H1 (cell line): ENCODE data around the gene CBLB. TPM values are rescaled to one million over a fixed set of nuclear protein-coding genes. Genes with fewer than 3 reads are reported as not detected.

Experiments
- CTCF ChIA-PET: fragments of 300-600 bp; sonication (Branson Sonifier 250); formaldehyde crosslinking; loops from one replicate; lab custom pipeline; 2021; ENCODE audit not compliant: partially characterized antibody; lab: Charles Lee
- POLR2A ChIA-PET: fragments of 300-600 bp; sonication (Branson Sonifier 250); formaldehyde crosslinking; loops from one replicate; lab custom pipeline; 2021; ENCODE audit warnings: inconsistent platforms; ENCODE audit not compliant: partially characterized antibody; lab: Charles Lee
- DNase-seq, 2 experiments: peaks; one replicate each; pipeline versions ENCODE4 v3.0.0 to v3.0.0-alpha.2; 2010 to 2022; ENCODE audit warnings: low spot score in 2 of 2, low read depth in 1 of 2, mixed read lengths in 1 of 2
- FAIRE-seq: peaks from 2 replicates; lab custom pipeline; 2011; peaks lifted over from hg19 to GRCh38; lab: Jason Lieb, UNC
- H2AFZ ChIP-seq: 2 replicates; pipeline ENCODE4 v1.8.1; 2012; ENCODE audit warnings: low read length, inconsistent platforms
- H2AK5ac ChIP-seq: 2 replicates; pipeline ENCODE4 v1.6.1; 2013; ENCODE audit warnings: low read depth, low read length
- H2BK120ac ChIP-seq: replicated peaks from 2 replicates; pipeline ENCODE3; 2013; ENCODE audit warnings: low read depth, low read length, inconsistent platforms
- H2BK12ac ChIP-seq: 2 replicates; pipeline ENCODE4 v1.6.1; 2013; ENCODE audit warnings: low read depth, low read length
- H2BK15ac ChIP-seq: 2 replicates; pipeline ENCODE4 v1.6.1; 2013; ENCODE audit warnings: low read length
- H2BK20ac ChIP-seq: 2 replicates; pipeline ENCODE4 v1.6.1; 2013; ENCODE audit warnings: low read length
- H2BK5ac ChIP-seq: 2 replicates; pipeline ENCODE4 v1.6.1; 2013; ENCODE audit warnings: low read depth, low read length
- H3K14ac ChIP-seq: 2 replicates; pipeline ENCODE4 v1.6.1; 2013; ENCODE audit warnings: inconsistent platforms; ENCODE audit not compliant: insufficient read length
- H3K18ac ChIP-seq: 2 replicates; pipeline ENCODE4 v1.6.1; 2013; ENCODE audit warnings: low read length; ENCODE audit errors: extremely low read depth
- H3K23ac ChIP-seq: 2 replicates; pipeline ENCODE4 v1.6.1; 2013; ENCODE audit warnings: inconsistent platforms; ENCODE audit not compliant: insufficient read length
- H3K23me2 ChIP-seq: 2 replicates; pipeline ENCODE4 v1.6.1; 2013; ENCODE audit warnings: low read depth, low read length
- H3K27ac ChIP-seq: 2 replicates; pipeline ENCODE4 v1.6.1; 2011; ENCODE audit warnings: low read depth, low read length, inconsistent platforms
- H3K27me3 ChIP-seq, 4 experiments: replicated peaks in 1 of 4; 1 replicate in 1 of 4; 2 replicates in 3 of 4; pipeline versions ENCODE4 v1.6.1 to v1.8.1; 2011 to 2013; ENCODE audit warnings: low read length in 3 of 4, mild to moderate bottlenecking in 3 of 4, inconsistent platforms in 2 of 4, mixed read lengths in 2 of 4, moderate library complexity in 1 of 4; ENCODE audit not compliant: control insufficient read depth in 3 of 4, insufficient read depth in 3 of 4; ENCODE audit errors: extremely low read depth in 1 of 4
- H3K36me3 ChIP-seq, 4 experiments: 2 replicates each; pipeline versions ENCODE4 v1.6.1 to v1.8.1; 2011 to 2013; ENCODE audit warnings: mild to moderate bottlenecking in 4 of 4, low read length in 3 of 4, moderate library complexity in 2 of 4, control low read depth in 1 of 4, inconsistent platforms in 1 of 4; ENCODE audit not compliant: insufficient read depth in 4 of 4, control insufficient read depth in 2 of 4
- H3K4ac ChIP-seq: replicated peaks from 2 replicates; pipeline ENCODE3; 2013; ENCODE audit warnings: low read length, low read depth, mixed read lengths, inconsistent platforms; ENCODE audit not compliant: insufficient read length
- H3K4me1 ChIP-seq, 4 experiments: replicated peaks in 1 of 4; 1 replicate in 1 of 4; 2 replicates in 3 of 4; pipeline versions ENCODE4 v1.6.1 to v1.8.1; 2011 to 2013; ENCODE audit warnings: low read length in 3 of 4, inconsistent platforms in 2 of 4, mixed read lengths in 1 of 4; ENCODE audit not compliant: insufficient read depth in 4 of 4, control insufficient read depth in 3 of 4
- H3K4me2 ChIP-seq, 2 experiments: 2 replicates each; pipeline versions ENCODE4 v1.6.1 to v1.8.1; 2011 to 2013; ENCODE audit warnings: low read depth in 2 of 2, low read length in 2 of 2, control low read depth in 1 of 2, inconsistent platforms in 1 of 2, mild to moderate bottlenecking in 1 of 2; ENCODE audit not compliant: insufficient read depth in 1 of 2
- H3K4me3 ChIP-seq, 4 experiments: fragments of 200-600, 300-600 bp in 1 of 4; sonication (generic), shearing (Covaris generic), sonication (Bioruptor Twin) in 1 of 4; 2 replicates each; pipeline versions ENCODE4 v1.5.1 to v1.8.1; 2011 to 2016; ENCODE audit warnings: low read length in 4 of 4, low read depth in 3 of 4, control low read depth in 2 of 4, inconsistent platforms in 2 of 4, mild to moderate bottlenecking in 2 of 4, mixed read lengths in 1 of 4, moderate library complexity in 1 of 4; ENCODE audit not compliant: insufficient read depth in 2 of 4; ENCODE audit errors: extremely low read depth in 1 of 4
- H3K56ac ChIP-seq: replicated peaks from 2 replicates; pipeline ENCODE3; 2013; ENCODE audit warnings: low read depth, mild to moderate bottlenecking, mixed read lengths, low read length, inconsistent platforms; ENCODE audit not compliant: insufficient read length
- H3K79me1 ChIP-seq: 2 replicates; pipeline ENCODE4 v1.6.1; 2013; ENCODE audit warnings: low read depth, low read length, control low read depth
- H3K79me2 ChIP-seq, 2 experiments: 2 replicates each; pipeline versions ENCODE4 v1.6.1 to v1.8.1; 2012 to 2013; ENCODE audit warnings: low read length in 2 of 2, mild to moderate bottlenecking in 2 of 2, inconsistent platforms in 1 of 2; ENCODE audit not compliant: insufficient read depth in 2 of 2, control insufficient read depth in 1 of 2
- H3K9ac ChIP-seq, 4 experiments: replicated peaks in 1 of 4; 1 replicate in 1 of 4; 2 replicates in 3 of 4; pipeline versions ENCODE4 v1.6.1 to v1.8.1; 2011 to 2013; ENCODE audit warnings: low read depth in 3 of 4, low read length in 3 of 4, control low read depth in 2 of 4, mild to moderate bottlenecking in 2 of 4, moderate library complexity in 2 of 4, inconsistent platforms in 1 of 4; ENCODE audit errors: extremely low read depth in 1 of 4
- H3K9me3 ChIP-seq, 2 experiments: 2 replicates each; pipeline versions ENCODE4 v1.6.1 to v1.8.1; 2012 to 2013; ENCODE audit warnings: mild to moderate bottlenecking in 2 of 2, moderate library complexity in 2 of 2, control low read depth in 1 of 2, inconsistent platforms in 1 of 2, low read depth in 1 of 2, low read length in 1 of 2, mixed read lengths in 1 of 2; ENCODE audit not compliant: insufficient read depth in 2 of 2
- H4K20me1 ChIP-seq, 2 experiments: replicated peaks in 1 of 2; 2 replicates each; pipeline versions ENCODE3 to v1.8.1; 2011 to 2013; ENCODE audit warnings: inconsistent platforms in 2 of 2, low read length in 2 of 2, mild to moderate bottlenecking in 1 of 2; ENCODE audit not compliant: insufficient read depth in 2 of 2, control insufficient read depth in 1 of 2
- H4K5ac ChIP-seq: 2 replicates; pipeline ENCODE4 v1.6.1; 2013; ENCODE audit warnings: low read length, low read depth, mixed read lengths, inconsistent platforms; ENCODE audit not compliant: insufficient read length
- H4K8ac ChIP-seq: 2 replicates; pipeline ENCODE4 v1.8.0; 2013; ENCODE audit warnings: mild to moderate bottlenecking, moderate library complexity, low read length, inconsistent platforms; ENCODE audit not compliant: insufficient read depth; ENCODE audit errors: extremely low read depth
- H4K91ac ChIP-seq: replicated peaks from 2 replicates; pipeline ENCODE3; 2013; ENCODE audit warnings: low read length, mixed read lengths, inconsistent platforms; ENCODE audit not compliant: insufficient read length
- BRCA1 ChIP-seq: IDR thresholded peaks from 2 replicates; pipeline ENCODE4 v1.6.1; 2012; ENCODE audit warnings: low read depth, low read length, improper control_type of control experiment
- CREB1 ChIP-seq: IDR thresholded peaks from 2 replicates; pipeline ENCODE4 v1.6.1; 2012; ENCODE audit warnings: inconsistent platforms
- CTBP2 ChIP-seq: IDR thresholded peaks from 2 replicates; pipeline ENCODE4 v1.7.0; 2011; ENCODE audit warnings: borderline replicate concordance, mild to moderate bottlenecking, moderate library complexity, mixed read lengths, low read length; ENCODE audit not compliant: insufficient read depth, insufficient read length
- EZH2 ChIP-seq: fragments of 200-600 bp; sonication (generic); IDR thresholded peaks from 2 replicates; pipeline ENCODE4 v1.7.1; 2012; ENCODE audit warnings: low read depth, mild to moderate bottlenecking, moderate library complexity, low read length, inconsistent platforms; ENCODE audit not compliant: severe bottlenecking
- NRF1 ChIP-seq: IDR thresholded peaks from 2 replicates; pipeline ENCODE4 v1.6.1; 2011; ENCODE audit warnings: mild to moderate bottlenecking, low read depth, low read length, improper control_type of control experiment
- POLR2AphosphoS5 ChIP-seq: IDR thresholded peaks from 2 replicates; pipeline ENCODE4 v1.6.1; 2011; ENCODE audit warnings: low read depth, low read length
- RFX5 ChIP-seq: IDR thresholded peaks from 2 replicates; pipeline ENCODE4 v1.6.1; 2011; ENCODE audit warnings: low read depth, low read length, improper control_type of control experiment, borderline replicate concordance
- SAP30 ChIP-seq: fragments of 300-600 bp; sonication (generic); IDR thresholded peaks from 2 replicates; pipeline ENCODE4 v1.7.1; 2012; ENCODE audit warnings: low read length, moderate library complexity, mild to moderate bottlenecking, inconsistent platforms; ENCODE audit not compliant: insufficient read depth, insufficient replicate concordance
- SIN3A ChIP-seq, 2 experiments: IDR thresholded peaks in 1 of 2; conservative IDR thresholded peaks in 1 of 2; 2 replicates each; pipeline ENCODE4 v1.6.1; 2011 to 2012; ENCODE audit warnings: low read length in 2 of 2, improper control_type of control experiment in 1 of 2, low read depth in 1 of 2, mild to moderate bottlenecking in 1 of 2
- SIX5 ChIP-seq: IDR thresholded peaks from 2 replicates; pipeline ENCODE4 v1.6.1; 2011; ENCODE audit warnings: mild to moderate bottlenecking, low read depth, low read length
- SP2 ChIP-seq: IDR thresholded peaks from 2 replicates; pipeline ENCODE4 v1.6.1; 2012; ENCODE audit warnings: mild to moderate bottlenecking, low read length, inconsistent platforms
- ZNF274 ChIP-seq: IDR thresholded peaks from 2 replicates; pipeline ENCODE4 v1.7.0; 2012; ENCODE audit warnings: low read length, borderline replicate concordance; ENCODE audit errors: extremely low read depth
- WGBS, 2 experiments: shearing (Covaris generic) in 1 of 2; methylation state at CpG; one replicate each; pipeline versions ENCODE4 v1.1.6 to v1.1.7; 2013 to 2015; ENCODE audit warnings: low lambda C conversion rate in 2 of 2, mixed read lengths in 2 of 2, inconsistent platforms in 1 of 2, low coverage in 1 of 2, missing lambda C conversion rate in 1 of 2; ENCODE audit not compliant: insufficient replicate concordance in 2 of 2, insufficient coverage in 1 of 2, insufficient read length in 1 of 2; ENCODE audit errors: extremely low coverage in 1 of 2, missing lambda C conversion rate in 1 of 2; 5-methylcytosine and 5-hydroxymethylcytosine counted together
- polyA plus RNA-seq, 7 experiments: library from polyadenylated mRNA; depleted of rRNA in 3 of 7; stranded (reverse) in 5 of 7; unstranded in 2 of 7; fragments of >200 nt in 5 of 7; fragments of 200-250 nt in 2 of 7; gene quantifications; 1 replicate in 5 of 7; 2 replicates in 1 of 7; 4 replicates in 1 of 7; pipeline versions ENCODE4 v1.2.1 to v1.2.3, GENCODE V29; 2011 to 2013; ENCODE audit warnings: missing spikeins in 2 of 7, mixed read lengths in 2 of 7
- total RNA-seq: library from RNA; stranded (reverse); fragmentation: NEBNext Ultra II Directional; extraction: Animal tissue kit (Norgen Biotek cat#: 25700); gene quantifications from 2 replicates; pipeline ENCODE4 v1.2.1, GENCODE V29; 2021
- TF ChIP-seq, protein P1 (sequence below): IDR thresholded peaks from 2 replicates; pipeline ENCODE4 v1.6.1; 2011; ENCODE audit warnings: low read length, improper control_type of control experiment

The CBLB gene
- total and polyA plus RNA-seq, 2 of the 8 experiments (the other 6 are each of a cell fraction or from before 2014, with no cell fraction given), result 14.5 to 26.0 TPM

GRCh38 chr3:105747060-105747541, 121.7 kb downstream of the CBLB start:
- no peak overlapping the region for H3K4me3 ChIP-seq
- no peak overlapping the region for H3K4me2 ChIP-seq
- no peaks in the 10 kb centered on the region for H3K9me3 ChIP-seq
- no peak overlapping the region for H2BK5ac ChIP-seq
- no peak overlapping the region for H3K27ac ChIP-seq
- no peaks in the 10 kb centered on the region for H3K79me1 ChIP-seq
- H3K4me1 ChIP-seq, result peaks cover 0 to 5% (median 0%) of the 10 kb centered on the region in 4 experiments; a peak in 1 of 7 replicates
- no peak overlapping the region for H2BK20ac ChIP-seq
- H3K79me2 ChIP-seq, result no peaks in the 10 kb centered on the region
- no peak overlapping the region for H4K8ac ChIP-seq
- H2BK120ac ChIP-seq, result no peak overlapping the region
- no peak overlapping the region for H2BK12ac ChIP-seq
- H3K36me3 ChIP-seq, result peaks cover 0 to 12% (median 0%) of the 10 kb centered on the region in 4 experiments; a peak in 2 of 8 replicates
- POLR2A ChIA-PET, result no interaction called here
- no peak overlapping the region for H4K5ac ChIP-seq
- no peaks in the 10 kb centered on the region for H4K20me1 ChIP-seq
- no peak overlapping the region for H3K9ac ChIP-seq
- no peak overlapping the region for H2BK15ac ChIP-seq
- H3K27me3 ChIP-seq, result no peaks in the 10 kb centered on the region
- no peak for DNase-seq
- H3K18ac ChIP-seq, result no peak overlapping the region
- FAIRE-seq, result no peak
- no peak overlapping the region for H2AK5ac ChIP-seq
- no peak overlapping the region for H3K4ac ChIP-seq
- no peak overlapping the region for H3K14ac ChIP-seq
- 86% methylated on average over 3 of the region's 3 CpGs; no CpG with 5 or more reads in 1 of the 2 experiments for WGBS, 2 experiments
- no peak overlapping the region for H3K56ac ChIP-seq
- H4K91ac ChIP-seq, result no peak overlapping the region
- H2AFZ ChIP-seq, result no peak overlapping the region
- CTCF ChIA-PET, result no interaction called here
- no peak overlapping the region for H3K23ac ChIP-seq
- H3K23me2 ChIP-seq, result no peaks in the 10 kb centered on the region
- TF ChIP-seq EZH2 (no peak), BRCA1 (no peak), SIX5 (no peak), CTBP2 (no peak), CREB1 (no peak), SIN3A (conservative IDR thresholded peaks at IDR 0.05 in 1 of 2, IDR thresholded peaks at IDR 0.05 in 1 of 2; ENCODE audit: low read depth in 1 of 2, low read length in 2 of 2) (no peak), RFX5 (no peak), SP2 (no peak), SAP30 (no peak), NRF1 (no peak), POLR2AphosphoS5 (no peak), ZNF274 (no peak)
- TF ChIP-seq, protein P1, sequence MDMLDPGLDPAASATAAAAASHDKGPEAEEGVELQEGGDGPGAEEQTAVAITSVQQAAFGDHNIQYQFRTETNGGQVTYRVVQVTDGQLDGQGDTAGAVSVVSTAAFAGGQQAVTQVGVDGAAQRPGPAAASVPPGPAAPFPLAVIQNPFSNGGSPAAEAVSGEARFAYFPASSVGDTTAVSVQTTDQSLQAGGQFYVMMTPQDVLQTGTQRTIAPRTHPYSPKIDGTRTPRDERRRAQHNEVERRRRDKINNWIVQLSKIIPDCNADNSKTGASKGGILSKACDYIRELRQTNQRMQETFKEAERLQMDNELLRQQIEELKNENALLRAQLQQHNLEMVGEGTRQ, result no peak
